Progenitor cell of endocrine pancreas (in vitro differentiated cells): ENCODE measurements around the gene EPS8L2. TPM values are rescaled to one million over a fixed set of nuclear protein-coding genes. Genes with fewer than 3 reads are reported as not detected.

ENCODE experiments used
- DNase-seq: peaks from one replicate; pipeline ENCODE4 v3.0.0; 2021; ENCODE audit warnings: low spot score; ENCODE audit not compliant: unreplicated experiment
- H3K27ac Mint-ChIP-seq: 2 replicates; pipeline ENCODE4 v1.8.0; 2021; ENCODE audit warnings: mild to moderate bottlenecking, moderate library complexity, mixed read lengths
- H3K27me3 Mint-ChIP-seq: 2 replicates; pipeline ENCODE4 v1.8.0; 2021; ENCODE audit warnings: mixed read lengths
- H3K36me3 Mint-ChIP-seq: 2 replicates; pipeline ENCODE4 v1.8.0; 2022; ENCODE audit warnings: mixed read lengths; ENCODE audit not compliant: insufficient read depth
- H3K4me1 Mint-ChIP-seq: 2 replicates; pipeline ENCODE4 v1.8.0; 2021; ENCODE audit warnings: low read depth, mixed read lengths
- H3K4me3 Mint-ChIP-seq: 2 replicates; pipeline ENCODE4 v1.8.0; 2021; ENCODE audit warnings: low read depth, mild to moderate bottlenecking, moderate library complexity, mixed read lengths
- H3K9me3 Mint-ChIP-seq: 2 replicates; pipeline ENCODE4 v1.8.0; 2021; ENCODE audit warnings: low read depth, mixed read lengths
- total RNA-seq: library from RNA; stranded (reverse); gene quantifications from 2 replicates; pipeline ENCODE4 v1.2.1, GENCODE V29; 2021
- TF ChIP-seq, protein P1 (sequence below): fragments of 200-600 bp; sonication (generic); IDR thresholded peaks from one replicate; pipeline ENCODE4 v1.5.0; 2021; ENCODE audit warnings: antibody characterized with exemption, mild to moderate bottlenecking; ENCODE audit not compliant: unreplicated experiment

EPS8L2 gene
- total RNA-seq, 1 donor from 2014 or later = 100.0 TPM

DNA sequence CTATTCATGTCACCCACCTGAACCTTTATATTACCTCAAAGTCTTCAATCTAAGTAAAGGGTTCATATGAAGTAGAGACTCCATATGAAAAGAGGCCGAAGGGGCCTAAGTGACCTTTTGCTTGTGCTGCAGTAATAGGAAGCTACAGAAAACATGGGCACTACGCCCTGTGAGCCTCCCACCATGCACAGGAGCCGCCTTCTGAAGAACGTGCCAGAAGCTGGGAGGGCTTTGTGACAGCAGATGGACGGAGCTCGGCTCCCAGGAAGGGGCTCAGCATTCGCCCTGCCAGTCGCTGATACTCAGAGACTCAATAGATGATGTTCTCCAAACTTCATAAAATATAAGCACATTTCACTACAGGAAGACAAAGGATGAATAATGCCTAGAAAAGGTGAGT is 32.2 kb upstream of the EPS8L2 start:
- H3K4me1 Mint-ChIP-seq = no peaks in the 10 kb centered on the region
- no peak overlapping the region for H3K27ac Mint-ChIP-seq
- no peak overlapping the region for H3K4me3 Mint-ChIP-seq
- H3K36me3 Mint-ChIP-seq = peaks cover 22% of the 10 kb centered on the region
- TF ChIP-seq, protein P1, sequence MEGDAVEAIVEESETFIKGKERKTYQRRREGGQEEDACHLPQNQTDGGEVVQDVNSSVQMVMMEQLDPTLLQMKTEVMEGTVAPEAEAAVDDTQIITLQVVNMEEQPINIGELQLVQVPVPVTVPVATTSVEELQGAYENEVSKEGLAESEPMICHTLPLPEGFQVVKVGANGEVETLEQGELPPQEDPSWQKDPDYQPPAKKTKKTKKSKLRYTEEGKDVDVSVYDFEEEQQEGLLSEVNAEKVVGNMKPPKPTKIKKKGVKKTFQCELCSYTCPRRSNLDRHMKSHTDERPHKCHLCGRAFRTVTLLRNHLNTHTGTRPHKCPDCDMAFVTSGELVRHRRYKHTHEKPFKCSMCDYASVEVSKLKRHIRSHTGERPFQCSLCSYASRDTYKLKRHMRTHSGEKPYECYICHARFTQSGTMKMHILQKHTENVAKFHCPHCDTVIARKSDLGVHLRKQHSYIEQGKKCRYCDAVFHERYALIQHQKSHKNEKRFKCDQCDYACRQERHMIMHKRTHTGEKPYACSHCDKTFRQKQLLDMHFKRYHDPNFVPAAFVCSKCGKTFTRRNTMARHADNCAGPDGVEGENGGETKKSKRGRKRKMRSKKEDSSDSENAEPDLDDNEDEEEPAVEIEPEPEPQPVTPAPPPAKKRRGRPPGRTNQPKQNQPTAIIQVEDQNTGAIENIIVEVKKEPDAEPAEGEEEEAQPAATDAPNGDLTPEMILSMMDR = no peak
- no peaks in the 10 kb centered on the region for H3K27me3 Mint-ChIP-seq
- H3K9me3 Mint-ChIP-seq = no peaks in the 10 kb centered on the region
- no peak for DNase-seq

- DNase-seq = no peak
- no peaks in the 10 kb centered on the region for H3K27me3 Mint-ChIP-seq
- no peak overlapping the region for H3K4me3 Mint-ChIP-seq
- peaks cover 22% of the 10 kb centered on the region for H3K36me3 Mint-ChIP-seq
- H3K4me1 Mint-ChIP-seq = no peaks in the 10 kb centered on the region
- TF ChIP-seq, protein P1 = no peak
- no peak overlapping the region for H3K27ac Mint-ChIP-seq
- H3K9me3 Mint-ChIP-seq = no peaks in the 10 kb centered on the region
Observed at GRCh38 chr11:674406-674805, 31.6 kb upstream of the EPS8L2 start.

DNA sequence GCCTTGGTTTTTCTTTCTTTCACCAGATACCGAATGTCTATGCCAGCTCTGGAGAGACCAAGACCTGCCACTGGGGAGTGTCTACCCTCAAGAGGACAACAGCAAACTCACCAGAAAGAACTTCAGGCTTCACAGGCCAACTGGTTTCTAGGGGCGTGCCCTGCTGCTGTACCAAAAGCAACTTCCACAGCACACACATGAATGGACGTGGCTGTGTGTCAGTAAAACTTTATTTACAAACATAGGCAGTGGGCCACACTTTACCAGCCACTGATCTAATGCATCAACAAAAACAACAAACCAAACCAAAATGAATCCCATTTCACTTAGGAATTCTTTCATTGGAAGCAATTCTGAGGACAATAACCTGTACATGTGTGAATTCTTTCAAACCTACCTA is 27.7 kb upstream of the EPS8L2 start:
- TF ChIP-seq, protein P1 = no peak
- Mint-ChIP-seq H3K27me3 (no peaks in the 10 kb centered on the region), H3K4me1 (no peaks in the 10 kb centered on the region), H3K9me3 (no peaks in the 10 kb centered on the region), H3K36me3 (peaks cover 30% of the 10 kb centered on the region), H3K27ac (no peak overlapping the region), H3K4me3 (no peak overlapping the region)
- DNase-seq = no peak

GRCh38 chr11:679271-680207 is 26.5 kb upstream of the EPS8L2 start:
- Mint-ChIP-seq H3K9me3 (no peaks in the 10 kb centered on the region), H3K4me1 (no peaks in the 10 kb centered on the region), H3K4me3 (no peak overlapping the region), H3K27ac (no peak overlapping the region), H3K36me3 (peaks cover 30% of the 10 kb centered on the region), H3K27me3 (no peaks in the 10 kb centered on the region)
- TF ChIP-seq, protein P1 = no peak
- no peak for DNase-seq

- TF ChIP-seq, protein P1 = no peak
- no peak overlapping the region for H3K4me3 Mint-ChIP-seq
- no peak for DNase-seq
- no peaks in the 10 kb centered on the region for H3K9me3 Mint-ChIP-seq
- H3K27me3 Mint-ChIP-seq = no peaks in the 10 kb centered on the region
- no peaks in the 10 kb centered on the region for H3K4me1 Mint-ChIP-seq
- H3K27ac Mint-ChIP-seq = no peak overlapping the region
- H3K36me3 Mint-ChIP-seq = peaks cover 30% of the 10 kb centered on the region
Observed at GRCh38 chr11:680476-680875, 25.6 kb upstream of the EPS8L2 start.
